ENCODE results near the gene CACNB2.

GRCh38 chr10:18332048-18332447 lies 191.8 kb downstream of the CACNB2 start:
- TF ChIP-seq EP300 (IDR thresholded peaks at IDR 0.05) (no peak), CTCF (IDR thresholded peaks at IDR 0.05) (no peak)

All from gastroesophageal sphincter (tissue), 3 donors.